HepG2 (cell line): ENCODE measurements around the gene BCAS4. TPM values are rescaled to one million over a fixed set of nuclear protein-coding genes. Genes with fewer than 3 reads are reported as not detected.

Experiments used
- ATAC-seq: fragments of 200-7000 bp; cut with Tn5 transposase; 3 replicates; pipeline ENCODE4 v1.9.1; 2020; ENCODE audit warnings: mild to moderate bottlenecking, moderate library complexity
- BruUV-seq: library from RNA; stranded (reverse); fragments of 400-500 nt; replicated peaks from 2 replicates; lab custom pipeline; 2021; lab: Mats Ljungman, UMichigan
- CTCF ChIA-PET: fragments of 300-600 bp; formaldehyde crosslinking; extraction: SDS; loops from one replicate; lab custom pipeline; 2021; ENCODE audit warnings: low total read pairs, inconsistent platforms, low intra/inter-chr PET ratio; lab: Yijun Ruan, JAX
- POLR2A ChIA-PET: fragments of 350-600 bp; sonication (Branson Sonifier 250); formaldehyde crosslinking; loops from one replicate; lab custom pipeline; 2020; ENCODE audit warnings: antibody characterized with exemption, inconsistent platforms; lab: Yijun Ruan, JAX
- DNase-seq: peaks from one replicate; pipeline ENCODE4 v3.0.0-alpha.2; 2015; ENCODE audit warnings: low spot score
- FAIRE-seq: peaks from 3 replicates; lab custom pipeline; 2011; peaks lifted over from hg19 to GRCh38; lab: Jason Lieb, UNC
- H2AFZ ChIP-seq: one replicate; pipeline ENCODE4 v1.6.1; 2011; ENCODE audit warnings: low read length, inconsistent platforms
- H3K27ac ChIP-seq: fragments of 300-600 bp; 3 replicates; pipeline ENCODE4 v1.8.0; 2011; ENCODE audit warnings: mixed run types, mild to moderate bottlenecking, mixed read lengths, low read length, inconsistent platforms; ENCODE audit not compliant: insufficient read depth; ENCODE audit errors: extremely low read length
- H3K27me3 ChIP-seq, 2 experiments: fragments of 200-600 bp in 1 of 2; 2 replicates in 1 of 2; 3 replicates in 1 of 2; pipeline versions ENCODE4 v1.6.0 to v1.8.0; 2011; ENCODE audit warnings: low read length in 2 of 2, mild to moderate bottlenecking in 2 of 2, moderate library complexity in 2 of 2, inconsistent platforms in 1 of 2; ENCODE audit not compliant: insufficient read depth in 2 of 2, control insufficient read depth in 1 of 2
- H3K36me3 ChIP-seq, 2 experiments: fragments of 200-600 bp in 1 of 2; replicated peaks in 1 of 2; 2 replicates in 1 of 2; 3 replicates in 1 of 2; pipeline versions ENCODE4 v1.5.1 to v1.8.0; 2011; ENCODE audit warnings: low read length in 2 of 2, inconsistent platforms in 1 of 2; ENCODE audit not compliant: insufficient read depth in 2 of 2, control insufficient read depth in 1 of 2
- H3K4me1 ChIP-seq: 2 replicates; pipeline ENCODE4 v1.5.1; 2012; ENCODE audit warnings: low read length, inconsistent platforms; ENCODE audit not compliant: insufficient read depth
- H3K4me2 ChIP-seq: 2 replicates; pipeline ENCODE4 v1.6.0; 2011; ENCODE audit warnings: low read depth, low read length, inconsistent platforms
- H3K4me3 ChIP-seq, 3 experiments: fragments of 200-600 bp in 1 of 3; sonication (generic), shearing (Covaris generic) in 1 of 3; replicated peaks in 1 of 3; 2 replicates each; pipeline ENCODE4 v1.5.1; 2011 to 2016; ENCODE audit warnings: low read length in 3 of 3, inconsistent platforms in 2 of 3, low read depth in 2 of 3, mild to moderate bottlenecking in 2 of 3, control low read depth in 1 of 3, mixed read lengths in 1 of 3; ENCODE audit not compliant: insufficient read depth in 1 of 3
- H3K79me2 ChIP-seq: one replicate; pipeline ENCODE4 v1.6.1; 2011; ENCODE audit warnings: low read length, inconsistent platforms; ENCODE audit not compliant: insufficient read depth
- H3K9ac ChIP-seq: 2 replicates; pipeline ENCODE4 v1.6.0; 2011; ENCODE audit warnings: mild to moderate bottlenecking, low read depth, low read length, inconsistent platforms; ENCODE audit not compliant: insufficient read depth
- H3K9me3 ChIP-seq: 2 replicates; pipeline ENCODE4 v1.5.1; 2012; ENCODE audit warnings: mild to moderate bottlenecking, low read length
- H4K20me1 ChIP-seq: 2 replicates; pipeline ENCODE4 v1.6.0; 2011; ENCODE audit warnings: inconsistent platforms, mild to moderate bottlenecking, low read length, moderate library complexity; ENCODE audit not compliant: insufficient read depth
- MYPOP ChIP-seq: sonication (generic); formaldehyde crosslinking; IDR thresholded peaks from 2 replicates; pipeline ENCODE4 v1.8.1; 2023; ENCODE audit warnings: mild to moderate bottlenecking, moderate library complexity, missing genetic modification reagents
- RFX5 ChIP-seq: IDR thresholded peaks from 2 replicates; pipeline ENCODE4 v1.6.1; 2011; ENCODE audit warnings: low read depth, low read length, improper control_type of control experiment
- TFE3 ChIP-seq: IDR thresholded peaks from 2 replicates; pipeline ENCODE4 v1.6.1; 2016
- ZNF687 ChIP-seq: sonication (generic); formaldehyde crosslinking; IDR thresholded peaks from 2 replicates; pipeline ENCODE4 v1.5.1; 2020; ENCODE audit warnings: mild to moderate bottlenecking, missing genetic modification reagents, moderate library complexity
- WGBS: methylation state at CpG from one replicate; pipeline ENCODE4 v1.1.6; 2017; ENCODE audit warnings: low lambda C conversion rate; 5-methylcytosine and 5-hydroxymethylcytosine counted together
- in situ Hi-C: cut with HindIII; loops from 2 replicates; pipeline ENCODE4 v1.10.0; 2017; ENCODE audit warnings: low pct_unique_long_range_greater_than_20kb; ENCODE audit not compliant: extremely low pct_ligation_motif_present
- intact Hi-C: fragments of 100-400 bp; cut with micrococcal nuclease; formaldehyde crosslinking; loops from one replicate; pipeline ENCODE4 v1.10.0; 2022; ENCODE audit not compliant: unreplicated experiment
- polyA plus RNA-seq, 8 experiments: library from polyadenylated mRNA; depleted of rRNA in 3 of 8; stranded (reverse) in 7 of 8; unstranded in 1 of 8; fragments of >200 nt; fragmentation: Illumina TruSeq in 4 of 8; extraction: Trizol in 4 of 8; gene quantifications; 2 replicates each; pipeline versions ENCODE4 v1.2.1 to v1.2.3, GENCODE V29; 2011 to 2016; ENCODE audit warnings: low read depth in 4 of 8, missing spikeins in 1 of 8, mixed read lengths in 1 of 8; ENCODE audit not compliant: insufficient read depth in 1 of 8
- total RNA-seq, 5 experiments: library from RNA; depleted of rRNA; stranded (reverse); fragments of >200 nt; fragmentation: Illumina TruSeq; extraction: Trizol; gene quantifications; 2 replicates each; pipeline ENCODE4 v1.2.3, GENCODE V29; 2016; ENCODE audit warnings: low read depth in 1 of 5

BCAS4 gene
- total and polyA plus RNA-seq, 2 of the 13 experiments (the other 11 are each of a cell fraction or from before 2014, with no cell fraction given) = 7.2 to 8.0 TPM

GRCh38 chr20:50859161-50859560 is 64.3 kb downstream of the BCAS4 start:
- intact Hi-C loops = loop anchor here (5.0 kb wide), 1 partner anchor 68 kb away; no protein-coding TSS in a partner anchor
- Histone ChIP-seq H3K4me3 (no peak overlapping the region), H3K4me2 (no peak overlapping the region), H2AFZ (no peak overlapping the region), H3K27me3 (no peaks in the 10 kb centered on the region; a peak in 1 of 5 replicates), H3K4me1 (peaks cover 31% of the 10 kb centered on the region), H3K9ac (no peak overlapping the region), H3K9me3 (no peaks in the 10 kb centered on the region), H4K20me1 (no peaks in the 10 kb centered on the region; the same call in 1 of the 2 replicates), H3K79me2 (no peaks in the 10 kb centered on the region), H3K36me3 (no peaks in the 10 kb centered on the region), H3K27ac (no peak overlapping the region)
- BruUV-seq = no TSS peak
- TF ChIP-seq RFX5 (no peak), MYPOP (CRISPR knock-in tag) (no peak)
- WGBS = 82% methylated on average over 10 of the region's 10 CpGs
- POLR2A ChIA-PET = no interaction called here
- FAIRE-seq = no peak
- no peak for ATAC-seq
- in situ Hi-C loops = no loop called here
- CTCF ChIA-PET = no interaction called here
- no peak for DNase-seq

- peaks cover 18% of the 10 kb centered on the region for H3K4me1 ChIP-seq
- CTCF ChIA-PET = no interaction called here
- POLR2A ChIA-PET = interaction anchor here (0.7 kb wide), 1 partner anchor 31 kb away, joined by 7 read pairs; no protein-coding TSS in a partner anchor
- no peaks in the 10 kb centered on the region; a peak in 1 of 5 replicates for H3K27me3 ChIP-seq
- no peak overlapping the region for H3K4me3 ChIP-seq
- no peak for DNase-seq
- no peaks in the 10 kb centered on the region; the same call in 1 of the 2 replicates for H4K20me1 ChIP-seq
- no peak overlapping the region for H3K9ac ChIP-seq
- peak; percentile 8; the same call in 2 of the 3 replicates for ATAC-seq
- no peaks in the 10 kb centered on the region for H3K36me3 ChIP-seq
- TF ChIP-seq TFE3 (CRISPR knock-in tag) (no peak), ZNF687 (CRISPR knock-in tag) (peak; percentile 17; the same call in 1 of the 2 replicates)
- no peak overlapping the region for H2AFZ ChIP-seq
- intact Hi-C loops (no loop called here), in situ Hi-C loops (no loop called here)
- no peaks in the 10 kb centered on the region for H3K9me3 ChIP-seq
- no peak overlapping the region for H3K4me2 ChIP-seq
- H3K79me2 ChIP-seq = no peaks in the 10 kb centered on the region
- no TSS peak for BruUV-seq
- no peak overlapping the region for H3K27ac ChIP-seq
- FAIRE-seq = no peak
- 58% methylated on average over 12 of the region's 12 CpGs for WGBS
These were observed 66.2 kb downstream of the BCAS4 start for GRCh38 chr20:50861012-50861411.
